ENCODE data around the gene LEFTY1. TPM values are rescaled to one million over a fixed set of nuclear protein-coding genes. Genes with fewer than 3 reads are reported as not detected.
"Not testable (repeated sequence)": the region's sequence is repeated elsewhere in the genome, so short reads cannot be mapped to it uniquely, and the experiment has no call there.

LEFTY1 gene
- total and polyA plus RNA-seq, 8 donors: 4.1 to 146 (median 47.6) TPM

- Histone ChIP-seq H3K4me1 (peaks cover 0 to 4% (median under 1%) of the 10 kb centered on the region in 3 donors), H3K27me3 (no peaks in the 10 kb centered on the region), H3K4me3 (no peak overlapping the region), H3K36me3 (peaks cover 0 to 70% (median 40%) of the 10 kb centered on the region in 3 donors), H3K9me3 (no peaks in the 10 kb centered on the region), H3K27ac (no peak overlapping the region)
- ATAC-seq (no peak), DNase-seq (peak in 1 of 6 donors; percentile 53), FAIRE-seq (no peak)
- intact Hi-C loops (cut with DNase I): loop anchor here in 1 of 3 donors (5.0 kb wide), 1 partner anchor 60 kb away; no protein-coding TSS in a partner anchor
- 70 to 78% methylated on average over 12 of the region's 12 CpGs for WGBS, 2 donors
- no peak for TF ChIP-seq CTCF (IDR thresholded peaks at IDR 0.05)
Measured at GRCh38 chr1:225842074-225842473, 46.9 kb downstream of the LEFTY1 start.

GRCh38 chr1:225840713-225841112, 48.2 kb downstream of the LEFTY1 start:
- peaks cover 0 to 5% (median under 1%) of the 10 kb centered on the region in 3 donors for H3K4me1 ChIP-seq
- no peak for TF ChIP-seq CTCF (IDR thresholded peaks at IDR 0.05)
- 87 to 93% methylated on average over 4 of the region's 4 CpGs for WGBS, 2 donors
- no peaks in the 10 kb centered on the region for H3K9me3 ChIP-seq
- no peak for ATAC-seq
- intact Hi-C loops (cut with DNase I): loop anchor here in 1 of 3 donors (5.0 kb wide), 1 partner anchor 58 kb away; no protein-coding TSS in a partner anchor
- peaks cover 0 to 57% (median 28%) of the 10 kb centered on the region in 3 donors for H3K36me3 ChIP-seq
- FAIRE-seq: no peak
- DNase-seq: peak in 1 of 6 donors; percentile 3
- H3K27me3 ChIP-seq: no peaks in the 10 kb centered on the region
- H3K4me3 ChIP-seq: no peak overlapping the region
- H3K27ac ChIP-seq: no peak overlapping the region

GRCh38 chr1:225840223-225840610, 48.7 kb downstream of the LEFTY1 start:
- DNase-seq: peak in 2 of 6 donors; percentile 19 to 27
- FAIRE-seq: no peak
- H3K27me3 ChIP-seq: no peaks in the 10 kb centered on the region
- no peaks in the 10 kb centered on the region for H3K9me3 ChIP-seq
- H3K4me3 ChIP-seq: no peak overlapping the region
- H3K27ac ChIP-seq: no peak overlapping the region
- no peak for ATAC-seq
- H3K4me1 ChIP-seq: peaks cover 0 to 8% (median 3%) of the 10 kb centered on the region in 3 donors
- intact Hi-C loops (cut with DNase I): loop anchor here in 1 of 3 donors (5.0 kb wide), 1 partner anchor 58 kb away; no protein-coding TSS in a partner anchor
- peaks cover 0 to 57% (median 25%) of the 10 kb centered on the region in 3 donors for H3K36me3 ChIP-seq
- TF ChIP-seq CTCF (IDR thresholded peaks at IDR 0.05): no peak
- WGBS, 2 donors: 84 to 94% methylated on average over 1 of the region's 1 CpG

- peaks cover 0 to 8% (median 3%) of the 10 kb centered on the region in 3 donors for H3K4me1 ChIP-seq
- ATAC-seq: no peak
- no peak overlapping the region for H3K4me3 ChIP-seq
- no peaks in the 10 kb centered on the region for H3K27me3 ChIP-seq
- peaks cover 0 to 46% (median 18%) of the 10 kb centered on the region in 3 donors for H3K36me3 ChIP-seq
- WGBS, 2 donors: 85 to 88% methylated on average over 14 of the region's 14 CpGs
- no peaks in the 10 kb centered on the region for H3K9me3 ChIP-seq
- no peak overlapping the region for H3K27ac ChIP-seq
- intact Hi-C loops (cut with DNase I): no loop called here
- no peak for FAIRE-seq
- peak in 1 of 6 donors; percentile 48 for DNase-seq
- TF ChIP-seq CTCF (IDR thresholded peaks at IDR 0.05): no peak
Measured at GRCh38 chr1:225838793-225839192, 50.2 kb downstream of the LEFTY1 start.

- H3K4me3 ChIP-seq; H3K27ac ChIP-seq; DNase-seq; intact Hi-C loops (cut with DNase I); H3K27me3 ChIP-seq; FAIRE-seq; ATAC-seq; H3K4me1 ChIP-seq; H3K9me3 ChIP-seq: not testable (repeated sequence)
- WGBS, 2 donors: 76 to 81% methylated on average over 4 of the region's 4 CpGs
- peaks cover 0 to 48% (median 25%) of the 10 kb centered on the region in 3 donors for H3K36me3 ChIP-seq
Measured at GRCh38 chr1:225836296-225836695, 52.6 kb downstream of the LEFTY1 start.

Small RNAs within 50 kb of the gene (microRNA-seq; reads per million reads assigned to microRNA genes)
- 0.39 to 0.59 reads per million in 2 donors for gene MIR6741

Other genes with a start within 250 kb of the LEFTY1 start
- gene ENAH, start 236.0 kb downstream of the LEFTY1 start, total RNA-seq: 10 to 100 TPM; 27.8 to 62.8 (median 34.7) TPM
- gene ENAH, start 236.0 kb downstream of the LEFTY1 start, polyA plus RNA-seq: 10 to 100 TPM in 1 of 2 donors, 1 to 10 TPM in 1; 8.0 to 17.1 TPM
- gene SRP9, start 111.3 kb downstream of the LEFTY1 start, total RNA-seq: 100 to 1,000 TPM in 1 of 6 donors, 10 to 100 TPM in 5; 63.0 to 102 (median 89.5) TPM
- 100 to 1,000 TPM in 1 of 2 donors, 10 to 100 TPM in 1; 78.0 to 145 TPM for gene SRP9, start 111.3 kb downstream of the LEFTY1 start, polyA plus RNA-seq
- 100 to 1,000 TPM in 5 of 6 donors, 10 to 100 TPM in 1; 87.2 to 168 (median 144) TPM for gene EPHX1, start 79.0 kb downstream of the LEFTY1 start, total RNA-seq
- gene EPHX1, start 79.0 kb downstream of the LEFTY1 start, polyA plus RNA-seq: 10 to 100 TPM; 26.1 to 58.0 TPM
- 100 to 1,000 TPM in 1 of 6 donors, 10 to 100 TPM in 5; 56.3 to 124 (median 76.4) TPM for gene TMEM63A, start 6.8 kb downstream of the LEFTY1 start, total RNA-seq
- gene TMEM63A, start 6.8 kb downstream of the LEFTY1 start, polyA plus RNA-seq: 100 to 1,000 TPM in 1 of 2 donors, 10 to 100 TPM in 1; 88.9 to 185 TPM
- gene PYCR2, start 35.1 kb upstream of the LEFTY1 start, total RNA-seq: 10 to 100 TPM; 21.3 to 38.4 (median 30.5) TPM
- gene PYCR2, start 35.1 kb upstream of the LEFTY1 start, polyA plus RNA-seq: 10 to 100 TPM; 69.2 to 88.9 TPM
- gene LEFTY2, start 52.1 kb upstream of the LEFTY1 start, total RNA-seq: 10 to 100 TPM in 1 of 6 donors, under 1 TPM in 1, not detected in 4; 0.09 to 16.3 TPM
- gene LEFTY2, start 52.1 kb upstream of the LEFTY1 start, polyA plus RNA-seq: 1 to 10 TPM in 1 of 2 donors, under 1 TPM in 1; 0.07 to 1.4 TPM
- gene SDE2, start 110.2 kb upstream of the LEFTY1 start, total RNA-seq: 10 to 100 TPM in 1 of 6 donors, 1 to 10 TPM in 5; 6.8 to 12.4 (median 9.4) TPM
- gene SDE2, start 110.2 kb upstream of the LEFTY1 start, polyA plus RNA-seq: 1 to 10 TPM; 3.3 to 6.6 TPM
- 100 to 1,000 TPM; 122 to 302 (median 193) TPM for gene H3-3A, start 173.6 kb upstream of the LEFTY1 start, total RNA-seq
- gene H3-3A, start 173.6 kb upstream of the LEFTY1 start, polyA plus RNA-seq: 100 to 1,000 TPM; 329 to 427 TPM

Measured in pancreas (tissue), 10 donors.